ENCODE data around the gene MCM3AP. TPM values are rescaled to one million over a fixed set of nuclear protein-coding genes. Genes with fewer than 3 reads are reported as not detected.

Gene MCM3AP
- total and polyA plus RNA-seq, 9 of the 15 experiments (the other 6 are each of a cell fraction or from before 2014, with no cell fraction given), result 6.5 to 179 (median 69.6) TPM

DNA sequence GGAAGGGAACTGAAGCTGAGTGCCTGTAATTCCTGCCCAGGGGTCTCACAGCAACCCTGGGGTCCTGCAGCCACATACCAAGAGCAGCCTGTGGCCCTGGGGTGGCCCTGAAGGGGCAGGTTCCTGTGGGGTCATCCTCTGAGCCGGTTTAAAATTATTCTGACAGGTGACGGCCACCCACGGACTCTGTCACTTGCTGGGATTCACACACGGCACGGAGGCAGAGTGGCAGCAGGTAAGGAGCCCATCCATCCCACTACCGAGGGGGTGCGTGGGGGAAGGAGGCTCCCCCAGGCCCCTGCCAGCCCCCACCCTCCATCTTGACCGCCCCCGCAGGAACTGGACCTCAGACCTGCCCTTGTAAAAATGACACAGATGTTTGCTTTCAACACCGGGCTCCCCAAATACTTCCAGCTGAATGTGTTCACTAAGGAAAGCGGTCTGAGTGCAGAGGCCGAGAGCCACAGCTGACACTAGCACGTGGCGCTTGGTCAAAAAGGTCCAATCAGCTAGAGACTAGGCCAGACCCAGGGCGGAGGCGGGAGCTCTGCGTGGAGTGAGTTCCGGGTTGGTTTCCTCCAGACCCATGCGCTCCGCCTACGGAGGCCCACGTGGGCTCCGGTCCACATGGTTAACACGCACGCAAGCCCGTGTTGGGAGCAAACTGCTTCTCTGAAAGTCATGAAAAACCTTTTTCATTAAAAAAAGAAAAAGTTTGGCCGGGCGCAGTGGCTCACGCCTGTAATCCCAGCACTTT, 10.8 kb upstream of the MCM3AP start (continued):
- TF ChIP-seq NRF1 (conservative IDR thresholded peaks at IDR 0.05 in 1 of 2, IDR thresholded peaks at IDR 0.05 in 1 of 2), result peak in 1 of 2 experiments; percentile 27; a peak in 1 of 4 replicates
- TF ChIP-seq CREM (IDR thresholded peaks at IDR 0.05; ENCODE audit: low read depth), result 0 out of 2 replicates have a peak, but pooled peaks have one; percentile 19
- peak; percentile 47; the same call in 1 of the 2 replicates for TF ChIP-seq RAD51 (IDR thresholded peaks at IDR 0.05; ENCODE audit: borderline replicate concordance, low read depth)
- TF ChIP-seq USF1 (CRISPR knock-in tag; IDR thresholded peaks at IDR 0.05), result peak; percentile 88
- peak; percentile 48 for TF ChIP-seq USF2 (CRISPR knock-in tag; IDR thresholded peaks at IDR 0.05)
- peak; percentile 24; the same call in 1 of the 2 replicates for TF ChIP-seq CXXC5 (CRISPR knock-in tag; IDR thresholded peaks at IDR 0.05)
- TF ChIP-seq, protein P1, sequence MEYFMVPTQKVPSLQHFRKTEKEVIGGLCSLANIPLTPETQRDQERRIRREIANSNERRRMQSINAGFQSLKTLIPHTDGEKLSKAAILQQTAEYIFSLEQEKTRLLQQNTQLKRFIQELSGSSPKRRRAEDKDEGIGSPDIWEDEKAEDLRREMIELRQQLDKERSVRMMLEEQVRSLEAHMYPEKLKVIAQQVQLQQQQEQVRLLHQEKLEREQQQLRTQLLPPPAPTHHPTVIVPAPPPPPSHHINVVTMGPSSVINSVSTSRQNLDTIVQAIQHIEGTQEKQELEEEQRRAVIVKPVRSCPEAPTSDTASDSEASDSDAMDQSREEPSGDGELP (CRISPR knock-in tag; IDR thresholded peaks at IDR 0.05; ENCODE audit: borderline replicate concordance), result peak; percentile 79; the same call in 1 of the 2 replicates
- TF ChIP-seq ZBTB5 (IDR thresholded peaks at IDR 0.05), result no peak

All from K562 (cell line).